ENCODE data around the gene DUOXA2. TPM values are rescaled to one million over a fixed set of nuclear protein-coding genes. Genes with fewer than 3 reads are reported as not detected.

Gene DUOXA2
- total and polyA plus RNA-seq, 11 donors = 0.03 TPM; not detected in 10

- Histone ChIP-seq H3K4me1 (peaks cover 0 to 6% (median 2%) of the 10 kb centered on the region in 12 donors), H3K36me3 (no peaks in the 10 kb centered on the region), H3K9me3 (no peaks in the 10 kb centered on the region), H3K4me3 (no peak overlapping the region), H3K27ac (no peak overlapping the region), H3K27me3 (peaks cover 0 to 41% (median 29%) of the 10 kb centered on the region in 9 donors)
- ATAC-seq = no peak
- intact Hi-C loops (cut with DNase I) = no loop called here
- peak in 1 of 5 donors; percentile 2 for DNase-seq
- 78 to 86% (median 80%) methylated on average over 7 to 8 of the region's 8 CpGs for WGBS, 4 donors
- no peak for TF ChIP-seq POLR2A (IDR thresholded peaks at IDR 0.05)
- TF ChIP-seq, protein P1, sequence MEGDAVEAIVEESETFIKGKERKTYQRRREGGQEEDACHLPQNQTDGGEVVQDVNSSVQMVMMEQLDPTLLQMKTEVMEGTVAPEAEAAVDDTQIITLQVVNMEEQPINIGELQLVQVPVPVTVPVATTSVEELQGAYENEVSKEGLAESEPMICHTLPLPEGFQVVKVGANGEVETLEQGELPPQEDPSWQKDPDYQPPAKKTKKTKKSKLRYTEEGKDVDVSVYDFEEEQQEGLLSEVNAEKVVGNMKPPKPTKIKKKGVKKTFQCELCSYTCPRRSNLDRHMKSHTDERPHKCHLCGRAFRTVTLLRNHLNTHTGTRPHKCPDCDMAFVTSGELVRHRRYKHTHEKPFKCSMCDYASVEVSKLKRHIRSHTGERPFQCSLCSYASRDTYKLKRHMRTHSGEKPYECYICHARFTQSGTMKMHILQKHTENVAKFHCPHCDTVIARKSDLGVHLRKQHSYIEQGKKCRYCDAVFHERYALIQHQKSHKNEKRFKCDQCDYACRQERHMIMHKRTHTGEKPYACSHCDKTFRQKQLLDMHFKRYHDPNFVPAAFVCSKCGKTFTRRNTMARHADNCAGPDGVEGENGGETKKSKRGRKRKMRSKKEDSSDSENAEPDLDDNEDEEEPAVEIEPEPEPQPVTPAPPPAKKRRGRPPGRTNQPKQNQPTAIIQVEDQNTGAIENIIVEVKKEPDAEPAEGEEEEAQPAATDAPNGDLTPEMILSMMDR (IDR thresholded peaks at IDR 0.05) = no peak
Observed at GRCh38 chr15:45137703-45138102, 23.6 kb downstream of the DUOXA2 start.

GRCh38 chr15:45138814-45139765 lies 25.0 kb downstream of the DUOXA2 start:
- H3K36me3 ChIP-seq = peaks cover 0 to 2% (median 0%) of the 10 kb centered on the region in 9 donors
- ATAC-seq (peak in 1 of 4 donors; percentile 16), DNase-seq (peak in 1 of 5 donors; percentile 15)
- peaks cover 0 to 39% (median 22%) of the 10 kb centered on the region in 9 donors for H3K27me3 ChIP-seq
- no peaks in the 10 kb centered on the region for H3K9me3 ChIP-seq
- 67 to 78% (median 76%) methylated on average over 11 to 12 of the region's 12 CpGs for WGBS, 4 donors
- H3K27ac ChIP-seq = no peak overlapping the region
- intact Hi-C loops (cut with DNase I) = no loop called here
- TF ChIP-seq, protein P1 (IDR thresholded peaks at IDR 0.05) = no peak
- TF ChIP-seq POLR2A (IDR thresholded peaks at IDR 0.05) = no peak
- no peak overlapping the region for H3K4me3 ChIP-seq
- H3K4me1 ChIP-seq = peaks cover 0 to 6% (median 2%) of the 10 kb centered on the region in 12 donors

DNA sequence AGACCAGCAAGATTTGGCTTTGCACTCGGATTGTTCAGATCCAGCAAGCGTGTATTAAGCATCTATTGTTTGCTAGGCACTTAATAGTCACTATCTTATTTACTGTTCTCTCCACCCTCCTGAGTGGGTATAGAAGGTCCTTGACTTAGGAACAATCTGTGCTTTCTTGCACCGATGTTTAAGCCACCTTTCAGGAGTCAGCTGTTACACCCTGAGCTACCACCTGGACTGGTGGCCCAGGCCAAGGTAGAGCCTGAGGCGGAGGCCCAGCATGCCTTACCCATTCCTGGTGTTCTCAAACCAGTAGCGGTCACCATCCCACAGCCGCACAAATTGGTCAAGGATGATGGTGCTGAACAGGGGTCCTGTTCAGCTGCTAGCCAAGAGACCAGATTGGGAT lies 25.6 kb downstream of the DUOXA2 start:
- no peak overlapping the region for H3K4me3 ChIP-seq
- DNase-seq (peak in 1 of 5 donors; percentile 2), ATAC-seq (no peak)
- 90 to 96% (median 93%) methylated on average over 6 of the region's 6 CpGs for WGBS, 4 donors
- H3K36me3 ChIP-seq = peaks cover 0 to 2% (median 0%) of the 10 kb centered on the region in 9 donors
- no peaks in the 10 kb centered on the region for H3K9me3 ChIP-seq
- intact Hi-C loops (cut with DNase I) = no loop called here
- no peak overlapping the region for H3K27ac ChIP-seq
- H3K27me3 ChIP-seq = peaks cover 0 to 33% (median 15%) of the 10 kb centered on the region in 9 donors
- H3K4me1 ChIP-seq = peaks cover 0 to 6% (median 2%) of the 10 kb centered on the region in 12 donors
- TF ChIP-seq, protein P1 (IDR thresholded peaks at IDR 0.05) = no peak
- TF ChIP-seq POLR2A (IDR thresholded peaks at IDR 0.05) = no peak

GRCh38 chr15:45140557-45141250 lies 26.6 kb downstream of the DUOXA2 start:
- H3K27ac ChIP-seq = no peak overlapping the region
- DNase-seq (no peak), ATAC-seq (no peak)
- peaks cover 0 to 27% (median 8%) of the 10 kb centered on the region in 9 donors for H3K27me3 ChIP-seq
- intact Hi-C loops (cut with DNase I) = no loop called here
- H3K4me1 ChIP-seq = no peaks in the 10 kb centered on the region
- TF ChIP-seq POLR2A (IDR thresholded peaks at IDR 0.05) = no peak
- TF ChIP-seq, protein P1 (IDR thresholded peaks at IDR 0.05) = no peak
- peaks cover 0 to 2% (median 0%) of the 10 kb centered on the region in 9 donors for H3K36me3 ChIP-seq
- no peaks in the 10 kb centered on the region for H3K9me3 ChIP-seq
- H3K4me3 ChIP-seq = no peak overlapping the region
- WGBS, 4 donors = 95 to 99% (median 96%) methylated on average over 6 to 10 of the region's 10 CpGs
